Pulmonary artery endothelial cell (primary cell): ENCODE results near the gene MYLK2. TPM values are rescaled to one million over a fixed set of nuclear protein-coding genes. Genes with fewer than 3 reads are reported as not detected.

Experiments used
- DNase-seq: peaks from one replicate; pipeline ENCODE4 v3.0.0-alpha.2; 2011; ENCODE audit warnings: low read depth, low spot score
- total RNA-seq: library from RNA; depleted of rRNA; stranded (reverse); fragments of >200 nt; gene quantifications from 2 replicates; pipeline ENCODE4 v1.2.3, GENCODE V29; 2014

The MYLK2 gene
- total RNA-seq, 1 donor from 2014 or later = 0.40 TPM

- DNase-seq = no peak
These were observed 16.4 kb downstream of the MYLK2 start for GRCh38 chr20:31835554-31835953.

GRCh38 chr20:31835977-31836852 lies 17.1 kb downstream of the MYLK2 start:
- peak; percentile 50 for DNase-seq

DNA sequence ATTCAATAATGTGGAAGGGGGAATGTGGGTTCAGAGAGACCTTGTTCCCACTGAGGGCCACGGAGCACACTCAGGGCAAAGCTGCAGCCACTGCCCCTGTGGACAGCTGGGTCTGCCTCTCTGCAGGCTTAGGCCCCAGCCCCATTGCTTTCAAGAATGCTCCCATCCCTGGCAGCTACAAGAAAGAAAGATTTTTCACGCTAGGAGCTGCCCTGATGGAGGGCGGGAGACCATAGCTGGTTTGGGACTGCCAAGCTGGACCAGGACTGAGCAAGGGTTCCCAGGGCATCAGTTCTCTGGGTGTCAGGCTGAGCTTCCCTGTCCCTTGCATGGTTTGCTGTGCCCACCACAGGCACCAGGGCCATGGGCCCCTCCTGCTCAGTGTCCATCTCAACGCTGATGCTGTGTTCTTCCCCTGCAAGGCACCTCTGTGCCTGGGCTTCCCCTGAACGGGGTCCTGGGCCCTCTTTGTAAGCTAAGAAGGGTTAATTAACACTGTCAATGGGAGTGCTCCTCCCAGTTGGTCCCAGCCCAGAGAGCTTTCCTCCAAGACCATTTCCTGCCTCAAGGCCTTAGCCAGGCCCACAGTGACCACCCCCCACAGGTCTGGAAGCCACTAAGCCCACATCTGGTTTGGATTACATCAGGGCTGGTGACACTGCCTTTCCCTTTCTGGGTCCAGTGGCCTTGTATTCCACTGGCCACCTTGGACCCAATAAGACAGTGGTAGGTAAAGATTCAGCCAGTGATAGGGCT lies 17.9 kb downstream of the MYLK2 start:
- no peak for DNase-seq

- no peak for DNase-seq
These were observed 18.8 kb downstream of the MYLK2 start for GRCh38 chr20:31837896-31838397.

DNA sequence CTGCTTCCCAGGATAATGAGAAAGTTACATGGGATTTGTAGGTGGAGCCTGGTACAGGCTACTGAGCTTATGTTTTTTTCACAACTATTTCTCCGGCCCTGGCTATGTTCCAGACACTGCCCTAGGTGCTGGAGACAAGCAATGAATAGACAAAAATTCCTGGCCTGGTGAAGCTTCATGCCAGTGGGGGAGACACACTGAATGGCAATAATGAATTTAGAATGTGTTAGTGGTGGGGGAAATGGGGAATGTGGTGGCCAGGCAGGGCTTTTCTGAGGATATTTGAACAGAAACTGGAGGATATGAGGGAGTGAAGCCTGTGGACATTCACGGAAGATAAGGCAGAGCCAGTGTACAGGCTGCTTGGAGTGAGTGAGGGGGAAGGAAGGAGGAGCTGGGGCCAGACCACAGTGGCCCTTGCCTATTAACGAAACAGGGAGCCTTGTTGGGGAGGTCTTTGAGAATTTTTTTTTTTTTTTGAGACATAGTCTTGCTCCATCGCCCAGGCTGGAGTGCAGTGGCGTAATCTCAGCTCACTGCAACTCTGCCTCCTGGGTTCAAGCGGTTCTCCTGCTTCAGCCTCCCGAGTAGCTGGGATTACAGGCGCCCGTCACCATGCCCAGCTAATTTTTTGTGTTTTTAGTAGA lies 19.6 kb downstream of the MYLK2 start:
- DNase-seq = no peak

DNA sequence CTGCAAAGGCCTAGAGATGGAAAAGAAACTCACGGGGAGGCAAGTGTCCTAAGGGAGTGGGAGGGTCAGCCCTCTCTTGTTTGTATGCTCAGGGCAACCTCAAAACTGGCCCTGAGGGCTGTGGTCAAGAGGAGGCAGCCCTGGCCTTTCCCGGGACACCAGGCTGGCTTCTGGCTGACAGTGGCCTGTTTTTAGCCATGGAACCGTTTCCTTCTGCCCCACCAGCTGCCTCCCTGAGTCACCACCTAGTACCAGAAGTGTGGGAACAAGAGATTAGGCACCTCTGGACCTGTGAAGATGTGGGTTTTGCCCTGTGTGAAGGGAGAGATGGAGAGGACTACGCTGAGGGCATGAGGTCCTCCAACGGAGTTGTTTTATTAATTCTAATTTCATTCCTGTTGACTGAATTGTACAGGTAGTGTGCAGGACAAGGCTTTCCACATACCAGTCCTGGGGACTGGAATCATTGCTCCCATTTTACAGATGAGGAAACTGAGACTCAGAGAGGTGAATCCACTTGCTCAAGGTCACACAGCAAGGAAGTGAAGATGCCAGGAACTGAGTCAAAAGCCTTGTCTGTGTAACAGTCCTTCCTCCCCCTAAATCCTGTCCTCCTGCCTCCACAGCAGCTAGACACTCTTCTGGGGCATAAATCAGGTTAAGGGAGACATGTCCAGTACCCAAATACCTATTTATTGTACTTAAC lies 20.8 kb downstream of the MYLK2 start:
- no peak for DNase-seq

- no peak for DNase-seq
These were observed 22.0 kb downstream of the MYLK2 start for GRCh38 chr20:31840906-31841816.

DNA sequence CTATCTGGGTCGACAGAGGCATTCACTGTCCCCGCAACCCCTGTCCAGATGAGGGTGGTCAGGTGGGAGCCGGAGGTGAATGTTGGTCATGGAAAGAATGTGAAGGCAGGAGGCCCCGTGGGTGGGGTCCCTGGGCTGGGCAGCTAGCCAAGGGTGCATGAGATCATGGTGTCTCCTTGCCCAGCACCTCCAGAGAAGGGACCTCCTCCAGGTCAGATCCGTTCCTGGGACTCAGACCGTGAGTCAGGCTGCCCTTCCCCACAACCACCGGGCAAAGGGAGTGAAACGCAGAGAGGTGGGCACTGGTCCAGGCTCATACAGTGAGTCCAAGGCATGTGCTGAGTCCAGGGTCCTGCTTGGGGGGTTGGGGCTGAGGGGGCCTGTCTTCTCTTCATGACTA lies 22.8 kb downstream of the MYLK2 start:
- DNase-seq = no peak

DNA sequence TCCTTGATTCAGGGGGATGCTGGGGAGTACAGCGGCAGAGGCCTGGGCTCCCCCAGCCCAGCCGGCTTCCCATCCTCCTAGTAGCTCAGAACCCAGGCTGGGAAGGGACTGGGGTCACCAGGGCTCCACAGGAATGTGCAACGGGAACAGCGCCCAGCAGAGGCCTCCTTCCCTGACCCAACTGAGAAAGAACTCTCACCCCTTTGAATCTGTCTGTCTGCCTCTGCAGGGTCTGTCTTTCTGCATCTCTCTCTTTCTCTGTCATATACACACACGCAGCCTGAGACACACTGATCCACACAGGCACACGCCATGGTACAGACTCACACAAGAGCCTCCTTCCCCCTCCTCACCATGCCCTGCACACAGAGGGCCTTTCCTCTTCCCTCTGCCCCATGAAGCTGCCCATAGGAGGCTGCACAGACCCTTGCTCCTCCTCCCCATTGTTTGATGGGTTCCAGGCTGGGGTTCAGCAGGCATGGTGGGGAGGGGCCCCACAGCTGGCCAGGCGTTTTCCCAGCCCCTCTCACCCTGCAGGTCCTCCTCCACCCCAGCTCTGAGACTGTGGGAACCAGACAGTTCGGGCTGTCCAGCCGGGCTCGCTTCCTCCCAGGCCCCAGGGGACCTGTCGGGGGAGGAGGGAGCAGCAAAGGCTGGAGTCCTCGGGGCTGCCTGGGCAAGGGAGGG lies 23.5 kb downstream of the MYLK2 start:
- DNase-seq = no peak

- DNase-seq = no peak
These were observed 24.1 kb downstream of the MYLK2 start for GRCh38 chr20:31843288-31843687.

GRCh38 chr20:31843881-31844280 lies 24.7 kb downstream of the MYLK2 start:
- no peak for DNase-seq

DNA sequence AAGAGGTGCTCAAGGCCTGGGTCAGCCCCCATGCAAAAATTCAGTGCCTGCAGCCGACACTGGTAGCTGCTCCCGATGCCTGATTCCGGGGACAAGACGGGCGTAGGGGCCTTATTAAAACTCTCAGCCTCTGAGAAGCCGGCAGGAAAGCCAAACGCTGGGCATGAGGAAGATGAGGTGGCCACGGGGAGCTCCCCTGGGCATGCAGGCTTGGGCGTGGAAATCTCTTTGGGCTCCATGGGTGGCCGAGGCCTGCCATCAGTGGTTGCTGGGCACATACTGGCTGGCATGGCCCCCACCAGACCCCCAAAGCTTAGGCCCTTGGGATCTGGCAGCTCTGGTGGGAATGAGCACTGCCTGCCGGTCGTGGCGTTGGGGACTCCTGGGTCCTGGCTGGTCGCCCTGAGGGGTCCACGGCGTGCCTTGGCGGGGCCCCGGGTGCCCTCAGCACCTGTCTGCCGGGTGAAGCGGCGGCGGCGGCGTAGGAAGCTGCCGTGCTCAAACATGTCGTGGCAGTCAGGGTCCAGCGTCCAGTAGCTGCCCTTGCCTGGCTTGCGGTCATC lies 25.7 kb downstream of the MYLK2 start:
- DNase-seq = no peak

DNA sequence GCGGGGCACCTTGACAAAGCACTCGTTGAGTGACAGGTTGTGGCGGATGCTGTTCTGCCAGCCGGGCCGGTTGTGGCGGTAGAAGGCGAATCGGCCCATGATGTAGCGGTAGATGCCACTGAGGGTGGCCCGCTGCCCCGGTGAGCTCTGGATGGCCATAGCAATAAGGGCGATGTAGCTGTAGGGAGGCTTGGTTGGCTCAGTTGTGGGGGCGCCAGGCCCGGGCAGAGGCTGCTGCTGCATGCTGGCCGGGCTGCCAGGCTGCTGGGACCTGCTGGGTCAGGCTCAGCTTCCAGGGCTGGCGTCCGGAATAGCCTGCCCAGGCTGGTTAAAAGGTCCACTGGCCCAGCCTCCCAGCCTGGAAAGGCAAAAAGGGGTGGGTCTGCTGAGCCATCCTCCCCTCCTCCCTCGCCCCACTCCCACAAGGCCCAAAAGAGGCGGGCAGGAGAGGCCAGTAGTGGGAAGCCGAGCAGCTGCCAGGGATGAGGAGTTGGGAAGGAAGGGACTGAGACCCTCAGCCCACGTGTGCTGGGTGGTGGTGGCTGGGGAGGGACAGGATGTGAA lies 26.2 kb downstream of the MYLK2 start, which contains the start of gene FOXS1:
TSS of gene FOXS1 (minus strand) at position 305 of the 564 bp plus-strand sequence. CDS start at position 243, 62 bp downstream.
- no peak for DNase-seq

DNA sequence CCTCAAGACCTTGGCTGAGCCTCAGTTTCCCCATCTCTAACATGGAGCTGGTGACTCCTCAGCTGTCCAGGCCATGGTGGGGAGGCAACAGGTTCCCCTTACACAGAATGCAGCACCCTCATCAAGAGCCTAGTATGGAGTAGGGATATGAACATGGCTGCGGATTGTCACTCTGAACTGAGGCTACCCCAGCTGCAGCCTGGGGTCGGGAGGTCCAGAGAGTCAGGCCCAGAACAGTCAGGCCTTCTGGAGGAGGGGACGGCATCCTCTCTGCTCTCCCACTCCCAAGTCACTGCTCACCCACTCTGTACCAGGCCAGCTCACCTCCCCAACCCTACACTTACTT lies 27.6 kb downstream of the MYLK2 start:
- DNase-seq = no peak

DNA sequence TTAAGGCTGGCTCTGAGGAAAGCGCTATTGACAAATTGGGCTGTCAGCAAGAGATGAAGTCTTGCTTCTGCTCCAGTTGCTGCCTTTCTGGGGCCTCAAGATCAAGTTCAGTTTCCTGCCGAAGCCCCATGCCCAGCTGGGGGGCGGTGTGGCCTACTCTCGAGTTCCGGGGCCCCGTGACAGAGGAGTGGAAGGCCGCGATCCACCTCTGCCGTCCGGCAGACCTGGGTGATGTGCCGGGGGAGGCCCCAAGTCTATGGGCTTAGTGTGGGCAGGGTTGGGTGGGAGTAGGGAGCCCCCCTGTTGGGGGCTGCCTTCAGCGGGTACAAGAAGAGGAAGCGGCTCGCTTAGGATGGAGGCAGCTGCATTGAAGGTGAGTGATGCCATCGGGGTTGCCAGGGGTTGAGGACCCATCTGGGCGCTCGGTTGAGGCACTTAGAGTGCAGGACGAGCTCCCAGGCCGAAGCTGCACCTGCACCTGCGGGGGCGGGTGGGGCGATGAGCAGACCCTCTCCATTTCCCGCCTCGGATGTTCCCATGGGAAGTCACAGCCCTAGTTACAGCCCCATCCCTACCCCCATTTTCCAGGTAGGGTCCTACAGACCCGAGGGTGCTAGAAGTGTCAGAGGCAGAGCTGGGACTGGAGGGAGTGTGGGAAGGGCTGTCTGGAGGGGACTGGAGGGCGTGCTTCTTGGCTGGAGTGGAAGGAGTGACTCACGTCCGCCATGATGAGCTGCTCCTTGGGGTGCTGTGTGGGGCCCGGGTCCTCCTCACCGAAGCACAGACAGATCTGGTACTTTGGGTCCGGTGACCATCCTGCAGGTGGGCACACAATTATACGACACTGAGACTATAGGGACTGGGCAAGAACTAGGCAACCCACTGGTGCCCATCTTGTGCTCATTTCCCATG lies 29.2 kb downstream of the MYLK2 start:
- no peak for DNase-seq

- DNase-seq = no peak
These were observed 30.3 kb downstream of the MYLK2 start for GRCh38 chr20:31849306-31849930.

GRCh38 chr20:31851240-31851955 lies 32.2 kb downstream of the MYLK2 start:
- no peak for DNase-seq
